ENCODE results near the gene POLR2L.

POLR2L gene

GRCh38 chr11:830295-831117, 11.8 kb downstream of the POLR2L start:
- Histone ChIP-seq H4K20me1 (ENCODE audit: control insufficient read depth, insufficient read depth, low read depth, low read length) (no peaks in the 10 kb centered on the region; the same call in 1 of the 2 replicates), H3K4me3 (ENCODE audit: low read length) (peak overlapping the region; percentile 41), H3K4me2 (ENCODE audit: low read length) (peak overlapping the region; percentile 62), H3K9me2 (replicated peaks; ENCODE audit: control insufficient read depth, low read length) (no peaks in the 10 kb centered on the region), H3K27ac (ENCODE audit: low read depth, low read length) (no peak overlapping the region), H3F3A (ENCODE audit: control insufficient read depth, insufficient read depth) (no peaks in the 10 kb centered on the region; the same call in 1 of the 2 replicates), H3K4me1 (ENCODE audit: control insufficient read depth, low read length) (peaks cover 61% of the 10 kb centered on the region), H3K9me3 (ENCODE audit: control insufficient read depth, insufficient read depth, low read length) (no peaks in the 10 kb centered on the region), H3K79me2 (ENCODE audit: control insufficient read depth, low read length) (no peaks in the 10 kb centered on the region), H3K36me3 (ENCODE audit: control insufficient read depth, low read length) (no peaks in the 10 kb centered on the region; the same call in 1 of the 2 replicates), H3K27me3 (ENCODE audit: control insufficient read depth, low read length) (peaks cover 81% of the 10 kb centered on the region)
- TF ChIP-seq EZH2phosphoT487 (IDR thresholded peaks at IDR 0.05; ENCODE audit: borderline replicate concordance, low read length) (0 out of 2 replicates have a peak, but pooled peaks have one; percentile 52), CTCF (IDR thresholded peaks at IDR 0.05; ENCODE audit: low read depth, low read length, poor library complexity, severe bottlenecking) (no peak)

- H3K27ac ChIP-seq (ENCODE audit: low read depth, low read length) = no peak overlapping the region
- peaks cover 5% of the 10 kb centered on the region for H3K36me3 ChIP-seq (ENCODE audit: control insufficient read depth, low read length)
- peak overlapping the region; percentile 62 for H3K4me2 ChIP-seq (ENCODE audit: low read length)
- no peaks in the 10 kb centered on the region for H3K9me3 ChIP-seq (ENCODE audit: control insufficient read depth, insufficient read depth, low read length)
- no peaks in the 10 kb centered on the region for H3K9me2 ChIP-seq (replicated peaks; ENCODE audit: control insufficient read depth, low read length)
- peak overlapping the region; percentile 41 for H3K4me3 ChIP-seq (ENCODE audit: low read length)
- peaks cover 61% of the 10 kb centered on the region for H3K4me1 ChIP-seq (ENCODE audit: control insufficient read depth, low read length)
- H3F3A ChIP-seq (ENCODE audit: control insufficient read depth, insufficient read depth) = no peaks in the 10 kb centered on the region; the same call in 1 of the 2 replicates
- H4K20me1 ChIP-seq (ENCODE audit: control insufficient read depth, insufficient read depth, low read depth, low read length) = no peaks in the 10 kb centered on the region; the same call in 1 of the 2 replicates
- no peaks in the 10 kb centered on the region for H3K79me2 ChIP-seq (ENCODE audit: control insufficient read depth, low read length)
- H3K27me3 ChIP-seq (ENCODE audit: control insufficient read depth, low read length) = peaks cover 77% of the 10 kb centered on the region
- TF ChIP-seq EZH2phosphoT487 (IDR thresholded peaks at IDR 0.05; ENCODE audit: borderline replicate concordance, low read length) = no peak
- no peak for TF ChIP-seq CTCF (IDR thresholded peaks at IDR 0.05; ENCODE audit: low read depth, low read length, poor library complexity, severe bottlenecking)
Measured at GRCh38 chr11:829847-830294, 12.5 kb downstream of the POLR2L start.

GRCh38 chr11:829176-829846, 13.0 kb downstream of the POLR2L start:
- peak overlapping the region; percentile 62 for H3K4me2 ChIP-seq (ENCODE audit: low read length)
- H3K9me2 ChIP-seq (replicated peaks; ENCODE audit: control insufficient read depth, low read length) = no peaks in the 10 kb centered on the region
- no peaks in the 10 kb centered on the region for H3K79me2 ChIP-seq (ENCODE audit: control insufficient read depth, low read length)
- peak overlapping the region; percentile 41 for H3K4me3 ChIP-seq (ENCODE audit: low read length)
- no peak for TF ChIP-seq EZH2phosphoT487 (IDR thresholded peaks at IDR 0.05; ENCODE audit: borderline replicate concordance, low read length)
- TF ChIP-seq CTCF (IDR thresholded peaks at IDR 0.05; ENCODE audit: low read depth, low read length, poor library complexity, severe bottlenecking) = no peak
- H3K9me3 ChIP-seq (ENCODE audit: control insufficient read depth, insufficient read depth, low read length) = no peaks in the 10 kb centered on the region
- peaks cover 71% of the 10 kb centered on the region for H3K27me3 ChIP-seq (ENCODE audit: control insufficient read depth, low read length)
- H3K27ac ChIP-seq (ENCODE audit: low read depth, low read length) = no peak overlapping the region
- no peaks in the 10 kb centered on the region; the same call in 1 of the 2 replicates for H3F3A ChIP-seq (ENCODE audit: control insufficient read depth, insufficient read depth)
- H3K36me3 ChIP-seq (ENCODE audit: control insufficient read depth, low read length) = peaks cover 8% of the 10 kb centered on the region
- H4K20me1 ChIP-seq (ENCODE audit: control insufficient read depth, insufficient read depth, low read depth, low read length) = no peaks in the 10 kb centered on the region; the same call in 1 of the 2 replicates
- H3K4me1 ChIP-seq (ENCODE audit: control insufficient read depth, low read length) = peaks cover 61% of the 10 kb centered on the region

Data from DOHH2 (cell line).